PC-3 (cell line): ENCODE results near the gene PPIF. TPM values are rescaled to one million over a fixed set of nuclear protein-coding genes. Genes with fewer than 3 reads are reported as not detected.

Experiments
- ATAC-seq: fragments of 200-7000 bp; cut with Tn5 transposase; 2 replicates; pipeline ENCODE4 v1.9.1; 2020; ENCODE audit warnings: mild to moderate bottlenecking, moderate library complexity
- BruUV-seq: library from RNA; stranded (reverse); fragments of 400-500 nt; replicated peaks from 2 replicates; lab custom pipeline; 2021; lab: Mats Ljungman, UMichigan
- CTCF ChIA-PET: fragments of 300-600 bp; sonication (Branson Sonifier 250); formaldehyde crosslinking; loops from one replicate; lab custom pipeline; 2022; ENCODE audit warnings: antibody characterized with exemption; lab: Charles Lee
- POLR2A ChIA-PET: fragments of 300-600 bp; sonication (Branson Sonifier 250); formaldehyde crosslinking; loops from one replicate; lab custom pipeline; 2022; ENCODE audit warnings: antibody characterized with exemption; ENCODE audit not compliant: unreplicated experiment; lab: Charles Lee
- DNase-seq: peaks from one replicate; pipeline ENCODE4 v3.0.0-alpha.2; 2015
- H2AFZ ChIP-seq: fragments of 300-600 bp; sonication (generic); 2 replicates; pipeline ENCODE4 v1.6.0; 2016; ENCODE audit warnings: antibody characterized with exemption, low read length
- H3F3A ChIP-seq: fragments of 300-600 bp; sonication (generic); one replicate; pipeline ENCODE4 v1.6.0; 2017; ENCODE audit warnings: antibody characterized with exemption, low read length, control low read depth, mild to moderate bottlenecking; ENCODE audit not compliant: unreplicated experiment
- H3K27ac ChIP-seq: fragments of 300-600 bp; sonication (generic); 2 replicates; pipeline ENCODE4 v1.5.1; 2016; ENCODE audit warnings: mild to moderate bottlenecking, low read length
- H3K27me3 ChIP-seq: fragments of 300-600 bp; sonication (generic); 2 replicates; pipeline ENCODE4 v1.6.1; 2016; ENCODE audit warnings: low read length, mixed read lengths
- H3K36me3 ChIP-seq: fragments of 300-600 bp; sonication (generic); 2 replicates; pipeline ENCODE4 v1.6.1; 2016; ENCODE audit warnings: low read depth, mixed run types, low read length, mixed read lengths
- H3K4me1 ChIP-seq: fragments of 300-600 bp; sonication (generic); 2 replicates; pipeline ENCODE4 v1.5.1; 2016; ENCODE audit warnings: low read length; ENCODE audit not compliant: insufficient read depth
- H3K4me2 ChIP-seq: fragments of 300-600 bp; sonication (generic); 2 replicates; pipeline ENCODE4 v1.6.0; 2016; ENCODE audit warnings: low read length
- H3K4me3 ChIP-seq: fragments of 300-600 bp; sonication (generic); 2 replicates; pipeline ENCODE4 v1.5.1; 2016; ENCODE audit warnings: mild to moderate bottlenecking, low read length, mixed read lengths
- H3K79me2 ChIP-seq: fragments of 300-600 bp; sonication (generic); 2 replicates; pipeline ENCODE4 v1.6.1; 2017; ENCODE audit warnings: low read length, mixed read lengths
- H3K9ac ChIP-seq: fragments of 300-600 bp; sonication (generic); 2 replicates; pipeline ENCODE4 v1.6.0; 2016; ENCODE audit warnings: mild to moderate bottlenecking, low read length
- H3K9me2 ChIP-seq: fragments of 300-600 bp; sonication (generic); replicated peaks from 2 replicates; pipeline ENCODE4 v1.6.1; 2016; ENCODE audit warnings: mixed run types, low read length, mixed read lengths
- H3K9me3 ChIP-seq: fragments of 300-600 bp; sonication (generic); 2 replicates; pipeline ENCODE4 v1.6.1; 2016; ENCODE audit warnings: low read length, mixed read lengths
- H4K20me1 ChIP-seq: fragments of 300-600 bp; sonication (generic); 2 replicates; pipeline ENCODE4 v1.6.1; 2016; ENCODE audit warnings: low read length, mixed read lengths
- EZH2 ChIP-seq: fragments of 300-600 bp; sonication (generic); IDR thresholded peaks from one replicate; pipeline ENCODE4 v1.6.1; 2017; ENCODE audit warnings: antibody characterized with exemption, mild to moderate bottlenecking, low read length; ENCODE audit not compliant: unreplicated experiment
- EZH2phosphoT487 ChIP-seq: fragments of 300-600 bp; sonication (generic); IDR thresholded peaks from 2 replicates; pipeline ENCODE4 v1.6.1; 2018; ENCODE audit warnings: mild to moderate bottlenecking, antibody characterized with exemption, low read length, borderline replicate concordance
- intact Hi-C: fragments of 100-400 bp; cut with micrococcal nuclease; formaldehyde crosslinking; loops from 2 replicates; pipeline ENCODE4 v1.9.0; 2023
- total RNA-seq: library from RNA; depleted of rRNA; stranded (reverse); fragments of >200 nt; gene quantifications from 2 replicates; pipeline ENCODE4 v1.2.3, GENCODE V29; 2014
- TF ChIP-seq, protein P1 (sequence below): fragments of 300-600 bp; sonication (generic); conservative IDR thresholded peaks from 2 replicates; pipeline ENCODE4 v1.5.1; 2017; ENCODE audit warnings: antibody characterized with exemption, low read depth, mild to moderate bottlenecking, low read length

Gene PPIF
- total RNA-seq, 1 experiment from 2014 or later: 381 TPM

GRCh38 chr10:79348640-79348988, 1.3 kb downstream of the PPIF start:
- peak overlapping the region; percentile 87 for H3K9ac ChIP-seq
- H3K9me2 ChIP-seq: no peaks in the 10 kb centered on the region
- H3K4me1 ChIP-seq: peaks cover 37% of the 10 kb centered on the region
- H3K79me2 ChIP-seq: peaks cover 61% of the 10 kb centered on the region
- H3K4me2 ChIP-seq: peak overlapping the region; percentile 82
- no TSS peak for BruUV-seq
- H3F3A ChIP-seq: no peaks in the 10 kb centered on the region
- no peak overlapping the region for H2AFZ ChIP-seq
- H3K27me3 ChIP-seq: no peaks in the 10 kb centered on the region
- H4K20me1 ChIP-seq: peaks cover 56% of the 10 kb centered on the region
- no peaks in the 10 kb centered on the region for H3K9me3 ChIP-seq
- H3K4me3 ChIP-seq: peak overlapping the region; percentile 69
- intact Hi-C loops: no loop called here
- H3K36me3 ChIP-seq: peaks cover 54% of the 10 kb centered on the region
- no peak for ATAC-seq
- TF ChIP-seq EZH2phosphoT487 (no peak), EZH2 (no peak)
- TF ChIP-seq, protein P1, sequence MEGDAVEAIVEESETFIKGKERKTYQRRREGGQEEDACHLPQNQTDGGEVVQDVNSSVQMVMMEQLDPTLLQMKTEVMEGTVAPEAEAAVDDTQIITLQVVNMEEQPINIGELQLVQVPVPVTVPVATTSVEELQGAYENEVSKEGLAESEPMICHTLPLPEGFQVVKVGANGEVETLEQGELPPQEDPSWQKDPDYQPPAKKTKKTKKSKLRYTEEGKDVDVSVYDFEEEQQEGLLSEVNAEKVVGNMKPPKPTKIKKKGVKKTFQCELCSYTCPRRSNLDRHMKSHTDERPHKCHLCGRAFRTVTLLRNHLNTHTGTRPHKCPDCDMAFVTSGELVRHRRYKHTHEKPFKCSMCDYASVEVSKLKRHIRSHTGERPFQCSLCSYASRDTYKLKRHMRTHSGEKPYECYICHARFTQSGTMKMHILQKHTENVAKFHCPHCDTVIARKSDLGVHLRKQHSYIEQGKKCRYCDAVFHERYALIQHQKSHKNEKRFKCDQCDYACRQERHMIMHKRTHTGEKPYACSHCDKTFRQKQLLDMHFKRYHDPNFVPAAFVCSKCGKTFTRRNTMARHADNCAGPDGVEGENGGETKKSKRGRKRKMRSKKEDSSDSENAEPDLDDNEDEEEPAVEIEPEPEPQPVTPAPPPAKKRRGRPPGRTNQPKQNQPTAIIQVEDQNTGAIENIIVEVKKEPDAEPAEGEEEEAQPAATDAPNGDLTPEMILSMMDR: no peak
- CTCF ChIA-PET: interaction anchor here (0.6 to 1.9 kb wide), 4 partner anchors 9 to 57 kb away, joined by 3 to 15 read pairs (median 4); no protein-coding TSS in a partner anchor
- peak overlapping the region; percentile 69 for H3K27ac ChIP-seq
- POLR2A ChIA-PET: no interaction called here
- no peak for DNase-seq

DNA sequence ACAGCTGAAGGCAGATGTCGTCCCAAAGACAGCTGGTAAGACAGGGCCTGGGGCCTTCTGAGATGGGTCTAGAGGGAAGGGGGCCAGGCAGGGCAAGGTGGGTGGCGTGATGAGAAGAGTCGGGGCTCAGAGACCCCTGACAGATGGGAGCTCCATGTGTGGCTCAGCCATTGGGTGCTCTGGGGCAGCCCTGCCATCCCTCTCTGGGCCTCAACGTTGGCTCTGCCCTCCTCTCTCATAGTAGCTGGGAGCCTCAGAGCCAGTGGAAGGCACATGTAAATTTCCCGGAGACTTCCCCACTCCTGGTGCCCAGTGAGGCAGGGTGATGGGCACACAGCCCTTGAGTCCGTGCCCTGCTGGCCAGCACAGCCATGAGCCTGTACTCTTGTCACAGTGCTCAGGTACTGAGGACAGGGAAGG, 1.8 kb downstream of the PPIF start:
- ChIA-PET POLR2A (no interaction called here), CTCF (interaction anchor here (0.6 kb wide), 1 partner anchor 25 kb away, joined by 4 read pairs; no protein-coding TSS in a partner anchor)
- ATAC-seq: no peak
- H3K9me2 ChIP-seq: no peaks in the 10 kb centered on the region
- no peak overlapping the region for H2AFZ ChIP-seq
- H3K4me3 ChIP-seq: peak overlapping the region; percentile 69
- intact Hi-C loops: no loop called here
- H3K27me3 ChIP-seq: no peaks in the 10 kb centered on the region
- peaks cover 61% of the 10 kb centered on the region for H4K20me1 ChIP-seq
- peak overlapping the region; percentile 87 for H3K9ac ChIP-seq
- H3K27ac ChIP-seq: no peak overlapping the region
- TF ChIP-seq EZH2 (no peak), EZH2phosphoT487 (no peak)
- TF ChIP-seq, protein P1: no peak
- H3K79me2 ChIP-seq: peaks cover 66% of the 10 kb centered on the region
- no peak for DNase-seq
- H3K4me2 ChIP-seq: peak overlapping the region; percentile 82
- peaks cover 37% of the 10 kb centered on the region for H3K4me1 ChIP-seq
- BruUV-seq: no TSS peak
- H3F3A ChIP-seq: peaks cover 3% of the 10 kb centered on the region
- H3K36me3 ChIP-seq: peaks cover 58% of the 10 kb centered on the region
- H3K9me3 ChIP-seq: no peaks in the 10 kb centered on the region

DNA sequence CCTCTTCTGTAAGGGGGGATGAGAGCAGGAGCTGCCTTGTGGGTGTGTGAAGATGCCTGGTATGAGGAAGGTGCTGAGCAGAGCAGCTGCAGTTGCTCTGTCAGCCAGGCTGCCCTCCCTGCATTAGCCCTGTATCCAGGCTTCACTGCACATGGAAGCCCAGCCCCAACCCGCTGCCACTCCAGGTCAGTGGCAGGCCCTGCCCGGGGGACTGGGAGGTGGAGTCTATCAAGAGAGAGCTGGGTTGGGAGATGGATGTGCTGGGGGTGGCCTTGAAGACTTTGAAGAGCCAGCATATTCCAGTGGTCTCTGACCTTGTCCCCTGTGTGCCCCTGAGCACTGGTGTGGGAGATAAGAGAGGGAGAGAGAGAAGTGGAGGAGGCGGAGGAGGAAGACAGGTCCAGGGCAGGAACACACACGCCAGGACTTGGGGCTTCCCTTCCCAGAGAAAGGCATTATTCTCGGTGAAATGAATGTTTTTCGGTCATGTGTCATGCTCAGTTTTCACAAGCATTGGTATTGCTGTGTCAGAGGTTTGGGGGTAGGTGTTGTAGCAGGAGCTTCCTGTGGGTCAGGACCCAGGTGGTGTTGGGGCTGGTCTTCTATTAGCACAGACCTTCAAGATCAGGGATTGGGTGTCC, 2.6 kb downstream of the PPIF start:
- H3F3A ChIP-seq: peaks cover 11% of the 10 kb centered on the region
- no peak overlapping the region for H3K27ac ChIP-seq
- intact Hi-C loops: no loop called here
- ChIA-PET CTCF (no interaction called here), POLR2A (no interaction called here)
- peak overlapping the region; percentile 69 for H3K4me3 ChIP-seq
- no peak overlapping the region for H2AFZ ChIP-seq
- no peak overlapping the region for H3K9ac ChIP-seq
- H3K79me2 ChIP-seq: peaks cover 73% of the 10 kb centered on the region
- H3K27me3 ChIP-seq: no peaks in the 10 kb centered on the region
- no TSS peak for BruUV-seq
- TF ChIP-seq EZH2phosphoT487 (no peak), EZH2 (no peak)
- TF ChIP-seq, protein P1: no peak
- H3K4me1 ChIP-seq: peaks cover 37% of the 10 kb centered on the region
- no peak for DNase-seq
- H3K9me3 ChIP-seq: no peaks in the 10 kb centered on the region
- no peak for ATAC-seq
- H3K36me3 ChIP-seq: peaks cover 66% of the 10 kb centered on the region
- no peaks in the 10 kb centered on the region for H3K9me2 ChIP-seq
- peaks cover 69% of the 10 kb centered on the region for H4K20me1 ChIP-seq
- peak overlapping the region; percentile 82 for H3K4me2 ChIP-seq
